Kidney (tissue), 14 donors: Measurements from ENCODE around the gene C4orf36. TPM values are rescaled to one million over a fixed set of nuclear protein-coding genes. Genes with fewer than 3 reads are reported as not detected.

Experiments used
- DNase-seq, 5 donors: peaks; one replicate each; pipeline ENCODE4 v3.0.0-alpha.2; 2013 to 2020
- FAIRE-seq: peaks from 2 replicates; lab custom pipeline; 2012; peaks lifted over from hg19 to GRCh38; lab: Jason Lieb, UNC
- H3K27ac ChIP-seq, 2 donors: one replicate each; pipeline ENCODE4 v1.7.0; 2013; ENCODE audit warnings: low read depth in 2 of 2, low read length in 2 of 2, inconsistent platforms in 1 of 2
- H3K27me3 ChIP-seq: one replicate; pipeline ENCODE4 v1.7.1; 2013; ENCODE audit warnings: low read length, inconsistent platforms; ENCODE audit not compliant: control insufficient read depth, insufficient read depth
- H3K36me3 ChIP-seq, 3 donors: one replicate each; pipeline versions ENCODE4 v1.7.0 to v1.7.1; 2013; ENCODE audit warnings: low read length in 3 of 3, control low read depth in 1 of 3, inconsistent platforms in 1 of 3; ENCODE audit not compliant: insufficient read depth in 3 of 3, control insufficient read depth in 2 of 3
- H3K4me1 ChIP-seq, 3 donors: one replicate each; pipeline versions ENCODE4 v1.7.0 to v1.7.1; 2013; ENCODE audit warnings: low read length in 3 of 3, inconsistent platforms in 1 of 3, low read depth in 1 of 3; ENCODE audit not compliant: control insufficient read depth in 2 of 3, insufficient read depth in 2 of 3
- H3K4me3 ChIP-seq, 3 donors: one replicate each; pipeline versions ENCODE4 v1.7.0 to v1.8.1; 2013; ENCODE audit warnings: low read length in 3 of 3, control low read depth in 1 of 3, inconsistent platforms in 1 of 3
- H3K9ac ChIP-seq, 3 donors: one replicate each; pipeline versions ENCODE4 v1.7.0 to v1.7.1; 2013; ENCODE audit warnings: low read length in 3 of 3, control low read depth in 1 of 3, inconsistent platforms in 1 of 3
- H3K9me3 ChIP-seq, 3 donors: one replicate each; pipeline versions ENCODE4 v1.7.0 to v1.7.1; 2013; ENCODE audit warnings: low read length in 3 of 3, control low read depth in 1 of 3, inconsistent platforms in 1 of 3; ENCODE audit not compliant: control insufficient read depth in 2 of 3, insufficient read depth in 1 of 3
- CTCF ChIP-seq: IDR thresholded peaks from 3 replicates; pipeline ENCODE4 v1.5.1; 2012; ENCODE audit warnings: mild to moderate bottlenecking, moderate library complexity, borderline replicate concordance; ENCODE audit not compliant: insufficient read depth; ENCODE audit errors: extremely low read depth
- intact Hi-C: fragments of 100-400 bp; cut with DNase I; formaldehyde crosslinking; loops from one replicate; pipeline ENCODE4 v1.11.1; 2022
- polyA plus RNA-seq: library from polyadenylated mRNA; stranded (reverse); fragments of 350-450 nt; fragmentation: Illumina TruSeq; extraction: RNeasy Lipid Tissue Mini Kit (QIAGEN cat#74804); gene quantifications from one replicate; pipeline ENCODE4 v1.2.3, GENCODE V29; 2014; ENCODE audit warnings: low read depth, low replicate concordance; ENCODE audit not compliant: insufficient read depth
- total RNA-seq: library from RNA; stranded (reverse); fragmentation: NEBNext Ultra II Directional; extraction: Animal tissue kit (Norgen Biotek cat#: 25700); gene quantifications from one replicate; pipeline ENCODE4 v1.2.1, GENCODE V29; 2021
- donor health status: control.
- donor health status: control.
- donor health status: control.
- donor health status: control.
- donor health status: control.
- donor health status: DM: yes; HTN: yes; CAD: no.
- donor health status: Normal renal cell carcinoma (clear cell type).

The C4orf36 gene
- total and polyA plus RNA-seq, 2 donors from 2014 or later: 2.0 TPM; not detected in 1

GRCh38 chr4:86857341-86858052, 34.7 kb downstream of the C4orf36 start:
- Histone ChIP-seq H3K27me3 (no peaks in the 10 kb centered on the region), H3K27ac (no peak overlapping the region), H3K9ac (no peak overlapping the region), H3K36me3 (no peaks in the 10 kb centered on the region), H3K4me3 (no peak overlapping the region), H3K4me1 (no peaks in the 10 kb centered on the region), H3K9me3 (no peaks in the 10 kb centered on the region)
- DNase-seq (no peak), FAIRE-seq (no peak)
- TF ChIP-seq CTCF: no peak
- intact Hi-C loops: no loop called here

- no peak overlapping the region for H3K27ac ChIP-seq
- no peaks in the 10 kb centered on the region for H3K27me3 ChIP-seq
- FAIRE-seq: no peak
- no peak for TF ChIP-seq CTCF
- no peak for DNase-seq
- no peaks in the 10 kb centered on the region for H3K4me1 ChIP-seq
- no peaks in the 10 kb centered on the region for H3K36me3 ChIP-seq
- no peak overlapping the region for H3K9ac ChIP-seq
- no peaks in the 10 kb centered on the region for H3K9me3 ChIP-seq
- intact Hi-C loops: no loop called here
- H3K4me3 ChIP-seq: no peak overlapping the region
Observed at GRCh38 chr4:86856896-86857295, 35.3 kb downstream of the C4orf36 start.

GRCh38 chr4:86855572-86855971, 36.6 kb downstream of the C4orf36 start:
- no peak for DNase-seq
- H3K9me3 ChIP-seq: no peaks in the 10 kb centered on the region

More at GRCh38 chr4:86855572-86855971, 36.6 kb downstream of the C4orf36 start:
- intact Hi-C loops: no loop called here
- no peaks in the 10 kb centered on the region for H3K27me3 ChIP-seq
- no peak overlapping the region for H3K4me3 ChIP-seq
- no peak for TF ChIP-seq CTCF
- no peaks in the 10 kb centered on the region for H3K4me1 ChIP-seq
- H3K27ac ChIP-seq: no peak overlapping the region
- no peaks in the 10 kb centered on the region for H3K36me3 ChIP-seq
- no peak for FAIRE-seq
- H3K9ac ChIP-seq: no peak overlapping the region
